NCI-H2196 treated with DMSO at 0.1 percent for 48 hours (cell line): ENCODE results near the gene ZNF879.

Experiments used
- DNase-seq: peaks from one replicate; lab custom pipeline; 2025; ENCODE audit not compliant: unreplicated experiment; lab: John Stamatoyannopoulos, UW

ZNF879 gene

DNA sequence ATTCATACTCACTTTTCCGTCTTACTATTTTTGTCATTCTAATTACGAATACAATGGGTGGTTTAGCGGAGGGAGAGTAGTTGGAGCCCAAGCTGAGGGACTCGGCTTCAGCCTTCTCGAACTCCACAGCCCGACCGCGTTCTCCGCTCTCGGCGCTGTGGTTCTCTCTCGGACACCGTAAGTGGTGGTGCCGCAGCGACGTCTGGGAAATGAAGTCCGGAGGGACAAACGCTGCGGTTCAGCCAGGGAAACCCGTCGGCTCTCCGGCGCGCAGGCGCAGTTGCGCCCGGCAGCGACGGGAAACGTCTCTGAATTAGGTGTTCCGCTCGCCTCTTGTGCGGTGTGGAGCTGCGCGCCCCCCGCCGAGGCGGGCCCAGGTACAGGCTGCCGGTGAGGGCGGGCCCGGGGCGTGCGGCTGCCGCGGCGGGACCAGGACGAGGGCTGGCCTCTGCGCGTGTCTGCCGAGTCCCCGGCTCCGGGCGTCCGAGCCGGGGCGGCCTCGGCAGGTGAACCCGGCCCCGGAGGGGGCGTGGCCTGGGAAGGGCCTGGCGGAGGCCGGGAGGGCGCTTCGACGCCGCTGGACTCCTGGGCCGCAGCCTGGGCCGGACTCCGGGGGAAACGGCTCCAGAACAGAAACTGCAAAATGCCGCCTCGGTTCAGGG is at the start of gene ZNF879:
ZNF879 (plus strand) TSS at position 277 of the 662 bp plus-strand sequence. CDS start 1,201 bp downstream, outside the sequence.
- DNase-seq, result no peak

DNA sequence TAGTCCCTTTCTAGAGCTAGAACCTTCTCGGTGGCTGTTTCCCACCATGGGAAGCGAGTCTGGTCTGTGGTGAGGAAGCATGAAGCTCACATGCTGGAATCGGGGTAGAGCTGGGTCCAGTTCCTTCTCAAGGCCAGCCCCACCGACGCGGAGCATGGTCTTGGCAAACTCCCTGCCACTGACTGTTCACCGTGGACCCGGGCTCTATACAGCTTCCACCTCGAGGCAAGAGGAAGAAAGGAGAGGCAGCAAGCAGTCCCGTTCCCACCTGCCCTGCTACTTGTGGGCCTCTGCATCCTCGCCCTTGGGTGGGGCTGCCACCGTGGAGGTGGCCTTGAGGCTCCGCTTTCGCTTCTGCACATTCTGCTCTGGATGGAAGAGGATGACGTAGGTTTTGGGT is 42.2 kb upstream of the ZNF879 start:
- DNase-seq, result no peak

DNA sequence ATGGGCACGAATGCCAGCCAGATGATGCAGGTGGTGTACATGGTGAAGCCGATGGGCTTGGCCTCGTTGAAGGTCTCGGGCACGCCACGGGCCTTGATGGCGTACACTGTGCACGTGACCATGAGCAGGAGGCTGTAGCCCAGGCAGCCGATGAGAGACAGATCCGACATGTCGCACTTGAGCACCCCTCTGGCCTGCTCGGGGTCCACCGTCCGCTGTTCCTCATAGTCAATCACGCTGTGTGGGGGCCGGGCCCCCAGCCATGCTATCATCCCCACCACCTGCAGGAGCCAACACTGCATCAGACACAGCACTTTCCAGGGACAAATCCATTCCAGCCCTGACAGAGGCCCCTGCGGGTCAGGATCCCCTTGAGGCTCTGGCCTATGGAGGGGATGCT is 40.7 kb upstream of the ZNF879 start:
- no peak for DNase-seq

DNA sequence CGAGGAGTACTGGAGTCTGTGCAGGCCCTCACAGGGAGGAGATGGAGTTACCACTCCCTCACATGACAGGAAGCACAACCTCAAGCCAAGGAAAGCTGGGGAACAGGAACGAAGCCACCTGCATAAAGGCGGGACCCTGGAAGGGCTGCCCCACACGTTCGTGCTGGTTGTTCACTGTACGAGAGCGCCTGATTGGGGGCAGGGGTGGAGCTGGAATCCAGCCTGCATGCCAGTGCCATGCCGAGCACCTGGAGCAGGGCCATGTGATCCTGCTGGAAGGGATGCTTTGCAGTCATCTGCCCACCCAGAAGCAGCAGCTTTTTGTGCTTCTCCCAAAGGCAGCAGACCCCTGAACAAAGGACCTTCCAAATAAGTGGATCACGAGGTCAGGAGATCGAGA is 39.9 kb upstream of the ZNF879 start:
- DNase-seq, result no peak

DNA sequence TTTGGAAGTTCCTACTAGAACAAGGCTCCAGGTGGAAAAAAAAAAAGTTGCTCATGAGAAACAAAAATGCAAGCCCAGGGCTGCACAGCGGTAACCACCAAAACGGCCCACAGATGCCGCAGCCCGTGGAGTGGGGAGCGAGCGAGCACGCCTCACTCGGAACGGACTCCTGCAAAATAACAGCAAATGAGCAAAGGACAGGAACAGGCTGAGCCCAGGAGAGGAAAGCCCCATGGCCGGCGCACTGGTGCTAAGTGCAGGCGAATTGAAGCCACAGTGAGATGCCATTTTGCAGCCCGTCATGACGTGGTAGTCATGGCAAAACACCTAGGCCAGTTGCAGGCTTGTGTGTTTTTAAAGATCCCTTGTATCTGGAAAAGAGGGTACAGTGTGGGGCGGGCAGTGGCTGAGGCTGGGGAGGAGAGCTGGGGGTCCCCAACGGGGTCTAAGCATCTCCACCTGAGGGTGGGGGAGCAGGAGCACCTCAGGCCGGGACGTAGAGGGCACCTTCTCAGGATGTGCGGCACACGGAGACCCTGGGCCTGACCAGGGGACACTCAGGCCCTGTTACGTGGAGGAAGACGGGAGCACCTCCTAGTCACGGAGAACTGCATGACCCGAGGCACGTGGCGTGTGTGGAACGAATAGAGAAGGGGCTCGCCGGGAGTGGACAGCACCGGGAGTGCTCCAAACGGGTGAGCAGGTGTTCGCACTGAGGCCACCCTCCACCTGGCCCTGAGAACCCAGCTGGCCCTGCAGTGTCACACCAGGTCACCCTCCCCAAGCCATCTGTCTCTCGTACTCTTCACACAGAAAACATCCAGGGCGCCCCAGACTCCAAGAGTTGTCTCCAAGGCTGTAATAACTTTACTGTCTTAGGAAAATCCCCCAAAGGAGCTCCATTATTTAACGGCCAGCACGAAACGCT is 39.2 kb upstream of the ZNF879 start:
- no peak for DNase-seq

DNA sequence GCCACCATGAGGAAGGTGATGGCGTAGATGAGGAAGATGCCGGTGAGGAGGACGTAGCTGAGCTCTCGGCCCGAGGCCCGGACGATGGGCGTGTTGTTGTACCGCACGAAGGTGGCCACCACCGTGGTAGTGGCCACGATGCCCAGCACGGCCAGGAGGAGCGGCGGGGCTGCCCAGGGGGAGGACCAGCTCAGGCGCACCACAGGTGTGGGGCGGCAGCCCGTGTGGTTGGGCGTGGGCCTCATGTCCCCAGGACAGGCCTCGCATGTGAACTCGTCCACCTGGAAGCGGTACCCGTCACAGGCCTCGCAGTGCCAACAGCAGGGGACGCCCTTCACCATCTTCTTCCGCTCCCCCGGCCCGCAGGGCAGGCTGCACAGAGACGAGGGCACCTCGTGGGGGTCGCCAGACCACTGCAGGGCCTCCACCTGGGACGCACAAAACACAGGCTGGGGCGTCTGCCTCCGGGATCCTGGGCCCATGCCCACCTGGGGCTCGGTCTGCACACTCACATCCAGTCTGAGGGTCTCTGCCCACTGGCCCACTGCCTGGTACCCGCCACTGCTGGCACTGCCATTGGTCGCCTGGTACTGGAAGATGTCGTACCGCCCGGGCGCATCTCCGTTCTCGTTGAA is 37.2 kb upstream of the ZNF879 start:
- no peak for DNase-seq

DNA sequence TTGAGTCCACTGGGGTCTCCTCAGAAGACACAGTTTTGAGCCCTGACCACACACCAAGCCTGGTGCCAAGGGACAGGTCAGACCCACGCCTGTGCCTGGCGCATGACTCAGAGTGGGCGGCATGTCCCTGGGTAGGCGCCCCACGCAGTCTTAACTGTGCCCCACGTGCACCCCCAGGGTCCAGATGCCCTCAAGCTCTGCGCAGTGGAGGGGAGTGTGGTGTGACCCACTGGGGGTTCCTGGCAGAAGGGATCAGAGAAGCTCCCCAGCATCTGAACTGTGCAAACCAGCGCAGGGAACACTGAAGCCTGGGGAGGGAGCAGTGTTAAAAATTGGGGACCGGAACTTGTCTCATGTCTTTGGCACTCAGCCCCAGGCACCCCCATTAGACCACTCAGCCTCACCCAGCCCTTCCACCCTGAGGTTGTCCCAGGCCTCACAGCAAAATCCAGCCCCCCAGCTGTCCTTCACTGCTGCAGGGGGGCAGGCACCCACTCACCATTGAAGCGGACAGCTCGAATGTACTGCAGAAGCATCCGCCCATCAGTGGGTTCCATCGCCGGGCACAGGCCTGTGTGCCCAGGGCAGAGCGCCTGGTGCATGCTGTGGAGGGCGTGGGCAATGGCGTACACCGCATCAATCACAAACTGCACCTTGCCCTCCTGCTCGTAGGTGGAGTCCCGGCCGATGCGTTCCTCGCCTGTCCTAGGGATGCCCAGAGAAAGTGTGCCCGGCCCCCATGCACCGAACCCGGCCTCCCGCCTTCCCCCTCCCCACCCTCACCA is 35.0 kb upstream of the ZNF879 start:
- DNase-seq, result no peak

DNA sequence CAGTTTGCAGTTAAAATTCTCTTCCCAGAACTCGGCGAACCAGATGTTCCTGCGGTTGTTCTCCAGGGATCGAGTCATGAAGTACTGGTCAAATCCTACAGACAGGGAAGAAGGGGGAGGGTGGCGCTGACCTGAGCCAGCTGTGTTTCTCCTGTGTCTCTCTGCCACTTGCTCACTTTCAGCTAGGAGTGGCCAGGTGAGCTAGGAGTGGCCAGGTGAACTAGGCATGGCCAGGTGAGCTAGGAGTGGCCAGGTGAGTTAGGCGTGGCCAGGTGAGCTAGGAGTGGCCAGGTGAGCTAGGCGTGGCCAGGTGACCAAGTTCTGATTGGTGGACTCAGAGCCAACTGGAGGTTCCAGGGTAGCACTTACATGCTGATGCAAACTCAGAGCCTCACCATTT is 34.3 kb upstream of the ZNF879 start:
- no peak for DNase-seq

DNA sequence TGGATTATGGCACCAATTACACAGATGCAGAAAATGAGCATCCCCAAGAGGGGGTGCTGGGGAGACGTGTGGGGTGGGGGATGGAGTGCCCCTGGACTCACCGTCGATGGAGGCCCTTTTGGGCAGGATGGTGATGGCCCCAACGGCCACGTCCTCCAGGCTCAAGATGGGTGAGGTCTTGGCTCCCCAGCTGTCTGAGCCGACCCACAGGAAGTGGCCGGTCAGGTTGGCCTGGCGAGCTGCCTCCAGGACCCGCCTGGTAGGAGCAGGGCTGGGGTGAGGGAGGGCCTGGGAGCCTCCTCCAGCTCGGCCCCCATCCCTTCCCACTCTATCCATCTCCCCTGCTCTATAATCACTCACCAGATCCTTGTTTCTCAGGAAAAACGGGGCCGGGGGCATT is 33.1 kb upstream of the ZNF879 start:
- DNase-seq, result no peak

DNA sequence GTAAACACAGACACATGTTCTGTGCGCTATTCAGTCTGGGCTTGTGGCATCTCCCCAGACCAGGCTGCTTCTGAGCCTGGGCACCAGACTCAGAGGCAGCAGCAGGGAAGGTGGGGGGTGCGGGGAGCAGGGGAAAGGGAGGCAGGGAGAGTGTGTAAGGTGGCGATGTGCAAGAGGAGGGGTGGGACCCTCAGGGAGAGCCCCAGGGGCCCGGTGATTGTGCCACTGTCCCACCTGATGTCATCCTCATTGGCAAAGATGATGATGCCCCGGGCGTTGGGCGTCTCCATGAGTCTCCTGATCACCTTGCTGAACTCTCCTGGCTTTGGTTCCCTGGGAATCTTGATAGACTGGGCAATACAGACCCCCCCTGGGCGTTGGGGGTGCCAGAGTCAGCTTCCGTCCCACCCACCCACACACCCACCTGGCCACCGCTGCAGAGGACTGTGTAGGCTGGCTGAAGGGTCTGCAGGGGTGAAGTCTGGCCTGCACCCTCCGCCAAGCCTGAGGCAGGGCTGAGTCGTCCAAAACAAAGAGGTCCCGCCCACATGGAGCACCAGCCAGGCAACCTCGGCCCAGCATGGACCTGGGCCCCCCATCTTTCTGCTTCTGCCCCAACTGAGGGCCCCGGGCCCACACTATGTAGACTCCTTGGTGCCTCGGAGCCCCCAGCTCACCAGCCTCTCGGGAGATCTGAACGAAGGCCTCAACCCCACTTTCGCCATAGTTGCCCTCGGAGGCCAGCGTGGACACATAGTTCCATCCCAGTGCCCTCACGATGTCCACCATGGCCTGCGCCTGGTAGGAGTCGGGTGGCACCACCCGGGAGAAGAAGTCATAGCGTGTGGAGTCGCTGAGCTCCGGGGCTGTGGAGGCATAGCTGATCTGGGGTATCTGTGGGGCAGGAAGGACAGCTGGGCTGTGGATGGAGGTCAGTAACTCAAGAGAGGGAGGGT is 32.1 kb upstream of the ZNF879 start:
- DNase-seq, result no peak

DNA sequence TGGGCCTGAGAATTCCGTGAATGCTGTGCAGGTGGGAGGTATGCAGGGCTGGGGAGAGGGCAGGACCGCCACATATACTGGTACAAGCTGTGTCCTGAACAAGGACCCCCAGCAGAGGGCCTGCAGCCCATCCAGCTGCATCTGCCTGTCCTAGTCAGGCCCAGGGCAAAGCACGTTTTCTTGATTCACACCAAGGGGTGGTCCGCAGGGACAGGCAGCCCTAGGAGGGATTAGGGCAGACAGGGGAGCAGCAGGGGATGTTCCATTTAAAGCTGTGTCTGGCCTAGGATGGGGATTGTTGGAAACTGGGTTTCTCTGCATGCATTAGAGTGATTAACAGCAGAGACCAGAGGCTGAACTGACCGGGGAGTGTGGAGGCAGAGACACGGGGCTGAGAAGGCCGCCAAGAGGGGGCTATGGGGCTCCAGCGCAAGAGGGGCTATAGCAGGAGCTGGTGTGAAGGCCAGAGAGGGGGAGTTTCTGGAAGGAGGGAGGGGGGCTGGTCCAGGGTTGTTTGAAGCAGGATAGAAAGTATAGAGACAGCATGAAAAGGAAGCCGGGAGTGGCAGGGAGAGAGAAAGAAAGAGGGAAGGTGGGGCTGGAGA is 31.2 kb upstream of the ZNF879 start:
- DNase-seq, result no peak

DNA sequence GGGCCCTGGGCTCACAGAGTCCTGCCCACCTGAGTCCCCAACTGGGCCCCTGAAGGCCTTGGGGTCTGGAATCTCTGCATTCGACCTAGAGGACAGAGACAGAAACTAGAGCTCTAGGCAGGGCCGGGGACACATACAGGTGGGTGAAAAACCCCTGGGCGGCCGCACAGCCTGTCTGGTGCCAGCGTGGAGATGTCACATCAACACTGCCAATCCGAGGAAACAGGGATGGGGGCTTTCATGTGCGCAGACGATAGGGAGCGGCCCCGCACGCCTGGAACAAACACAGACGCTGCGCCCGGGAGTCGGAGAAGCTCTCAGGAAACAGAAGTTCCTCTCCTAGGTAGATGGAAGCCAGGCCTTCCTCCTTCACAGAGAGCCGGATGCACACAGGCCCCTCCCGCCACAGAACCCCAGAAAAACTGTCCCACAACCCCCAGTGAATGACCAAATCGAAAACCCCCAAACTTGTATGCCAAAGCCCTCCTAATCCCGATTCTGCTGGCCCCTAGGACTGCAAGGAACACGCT is 30.3 kb upstream of the ZNF879 start:
- no peak for DNase-seq

DNA sequence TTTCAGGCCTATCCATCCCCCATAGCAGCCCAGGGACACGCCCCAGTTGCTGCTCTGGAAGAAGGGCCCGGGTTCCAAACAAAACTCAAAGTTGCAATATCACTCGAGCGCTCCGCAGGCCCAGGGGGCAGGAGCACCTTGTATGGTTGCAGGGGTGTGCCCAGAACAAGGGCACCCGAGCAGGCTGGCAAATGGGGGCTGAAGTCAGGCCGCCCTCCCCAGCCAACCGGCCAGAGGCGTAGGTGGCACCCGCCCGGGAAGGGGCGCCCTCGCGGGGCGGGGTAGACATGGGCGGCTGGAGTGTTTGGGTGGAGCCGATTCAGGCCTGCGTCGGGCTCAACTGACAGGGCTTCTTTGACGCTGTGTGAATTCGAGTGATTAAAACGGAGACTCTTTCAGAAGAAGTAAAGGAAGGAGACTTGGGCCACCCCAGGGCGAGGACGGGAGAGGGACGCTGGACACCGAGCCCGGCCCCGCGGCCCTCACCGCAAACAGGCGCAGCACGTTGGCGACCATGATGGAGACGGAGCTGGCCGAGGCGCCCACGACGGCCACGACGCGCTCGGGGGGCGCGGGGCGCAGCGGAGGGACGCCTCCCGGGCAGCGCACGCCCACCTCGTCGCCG is 29.5 kb upstream of the ZNF879 start:
- DNase-seq, result no peak

DNA sequence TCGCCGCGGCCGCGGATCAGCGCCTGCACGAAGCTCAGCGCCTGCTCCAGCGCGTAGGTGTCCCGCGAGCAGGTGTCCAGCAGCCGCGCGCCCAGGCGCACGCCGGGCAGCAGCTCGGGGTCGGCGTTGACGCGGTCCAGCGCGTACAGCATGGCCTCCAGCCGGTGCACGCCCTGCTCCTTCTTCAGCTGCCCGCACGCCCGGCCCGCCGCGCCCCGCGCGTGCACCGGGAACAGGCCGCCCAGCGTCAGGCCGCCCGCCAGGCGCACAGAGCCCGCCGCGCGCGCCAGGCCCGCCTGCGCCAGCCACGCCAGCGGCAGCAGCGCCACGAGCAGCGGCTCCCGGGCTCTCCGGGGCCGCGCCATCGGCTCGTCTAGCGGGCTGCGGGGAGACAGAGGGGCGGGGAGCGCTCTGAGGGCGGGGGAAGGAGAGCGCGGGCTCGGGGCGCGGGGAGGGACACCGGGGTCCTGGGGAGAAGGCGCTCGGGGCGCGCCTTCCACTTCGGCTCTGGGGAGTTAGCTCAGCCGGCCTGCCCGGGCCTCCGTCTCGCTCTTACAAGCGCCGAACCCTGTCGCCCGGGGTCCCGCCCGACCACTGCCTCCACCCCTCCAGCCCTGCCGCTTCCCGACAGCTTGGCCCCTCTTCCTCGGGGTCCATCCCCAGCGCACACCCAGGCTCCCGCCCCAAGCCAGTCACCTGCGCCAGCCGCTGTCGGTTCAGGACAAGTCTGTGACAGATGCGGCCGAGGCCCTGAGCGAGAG is 28.8 kb upstream of the ZNF879 start, which contains the start of gene GRM6:
GRM6 (minus strand) TSS at position 741 of the 761 bp plus-strand sequence; CDS start at position 365, 376 bp downstream.
- no peak for DNase-seq

DNA sequence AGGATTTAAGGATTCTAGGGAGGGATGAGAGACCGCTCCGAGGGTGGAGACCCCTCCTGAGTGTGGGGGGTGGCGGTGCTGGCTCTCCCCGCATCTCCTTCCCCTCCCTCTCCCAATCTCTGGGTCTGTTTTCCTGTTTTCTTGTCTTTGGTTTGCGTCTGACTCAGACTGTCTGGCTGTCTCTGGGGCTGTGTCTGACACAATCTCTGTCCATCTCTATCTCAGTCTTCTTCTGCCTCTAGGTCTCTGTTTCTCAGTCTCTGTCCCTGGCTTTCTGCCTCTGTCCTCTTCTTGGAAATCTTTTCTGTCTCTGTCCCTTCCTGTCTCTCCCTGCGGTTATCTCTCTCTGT is 28.3 kb upstream of the ZNF879 start:
- DNase-seq, result no peak

DNA sequence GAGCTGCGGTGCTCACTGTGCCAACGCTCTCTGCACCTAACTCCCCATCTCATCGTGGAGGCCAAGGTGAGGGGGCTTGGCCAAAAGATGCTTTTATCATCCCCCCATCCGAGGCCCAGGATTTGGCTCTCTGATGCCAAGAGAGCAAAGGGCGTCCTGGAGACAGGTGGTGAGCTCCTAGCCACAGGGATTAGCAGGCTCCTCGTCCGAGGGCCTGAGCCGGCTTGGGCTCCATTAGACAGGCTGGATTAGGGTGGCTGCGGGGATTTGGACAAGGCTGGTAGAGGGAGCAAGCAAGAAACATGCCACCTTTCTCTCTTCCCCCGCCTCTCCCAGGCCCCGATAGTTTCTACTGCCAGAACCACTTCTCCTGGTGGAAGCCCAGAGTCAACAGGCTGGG is 27.4 kb upstream of the ZNF879 start:
- no peak for DNase-seq

DNA sequence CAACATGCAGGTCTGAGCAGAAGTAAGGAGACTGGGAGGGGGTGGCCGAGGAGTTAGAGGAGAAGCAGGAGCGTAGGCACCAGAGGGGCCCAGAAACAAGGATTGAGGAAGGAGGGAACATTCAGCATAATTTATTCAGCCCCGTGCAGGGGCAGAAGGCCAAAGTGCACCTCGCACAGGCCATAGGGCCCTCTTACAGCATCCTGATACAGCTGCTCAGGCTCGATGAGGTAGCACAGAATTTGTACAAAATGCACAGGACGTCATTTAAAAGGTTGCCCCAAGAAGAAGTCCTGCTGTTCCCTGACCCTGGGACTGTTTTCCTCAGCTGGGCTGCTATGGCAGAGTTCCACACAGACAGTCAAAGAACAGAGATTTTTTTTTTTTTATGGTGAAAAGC is 26.4 kb upstream of the ZNF879 start:
- DNase-seq, result no peak

DNA sequence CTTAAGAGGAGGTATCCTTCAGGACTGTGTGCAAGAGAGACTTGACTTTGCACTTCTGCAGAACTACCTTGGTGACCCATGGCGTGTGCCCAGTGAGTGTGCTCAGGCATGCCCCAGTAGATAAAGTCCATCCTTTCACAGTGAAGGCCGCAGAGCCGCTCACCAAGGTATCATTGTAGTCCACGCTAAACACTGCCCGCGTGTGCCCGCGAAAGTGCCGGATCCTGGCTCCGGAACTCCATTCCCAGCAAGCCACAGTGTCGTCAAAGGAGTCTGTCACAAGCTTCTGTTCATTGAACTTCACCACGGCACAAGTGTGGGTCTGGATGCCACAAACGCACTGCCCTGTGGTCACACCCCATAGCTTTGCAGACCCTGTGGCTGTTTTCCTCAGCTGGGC is 25.2 kb upstream of the ZNF879 start:
- no peak for DNase-seq
